Activated CD4-positive, alpha-beta T cell treated with anti-CD3 and anti-CD28 coated beads for 36 hours (primary cell): ENCODE measurements around the gene C1orf167. TPM values are rescaled to one million over a fixed set of nuclear protein-coding genes. Genes with fewer than 3 reads are reported as not detected.

Experiments used
- ATAC-seq: fragments of 200-7000 bp; cut with Tn5 transposase; one replicate; pipeline ENCODE4 v1.10.0; 2021; ENCODE audit warnings: mild to moderate bottlenecking, moderate library complexity
- CTCF ChIA-PET: fragments of 350-600 bp; sonication (Branson Sonifier 250); formaldehyde crosslinking; loops from one replicate; lab custom pipeline; 2021; ENCODE audit warnings: antibody characterized with exemption; lab: Charles Lee
- POLR2A ChIA-PET: fragments of 350-600 bp; sonication (Branson Sonifier 250); formaldehyde crosslinking; loops from one replicate; lab custom pipeline; 2021; ENCODE audit warnings: antibody characterized with exemption, inconsistent platforms; lab: Charles Lee
- DNase-seq: peaks from one replicate; pipeline ENCODE4 v3.0.0-alpha.2; 2020
- H3K27ac Mint-ChIP-seq: one replicate; pipeline ENCODE4 v1.8.0; 2021; ENCODE audit warnings: mixed read lengths
- H3K27me3 Mint-ChIP-seq: one replicate; pipeline ENCODE4 v1.8.0; 2021; ENCODE audit warnings: mixed read lengths
- H3K36me3 Mint-ChIP-seq: one replicate; pipeline ENCODE4 v1.8.0; 2021; ENCODE audit warnings: low read depth, mixed read lengths
- H3K4me1 Mint-ChIP-seq: one replicate; pipeline ENCODE4 v1.8.0; 2021; ENCODE audit warnings: mixed read lengths
- H3K4me3 Mint-ChIP-seq: one replicate; pipeline ENCODE4 v1.8.0; 2021; ENCODE audit warnings: mild to moderate bottlenecking, moderate library complexity, mixed read lengths
- H3K9me3 Mint-ChIP-seq: one replicate; pipeline ENCODE4 v1.8.0; 2021; ENCODE audit warnings: low read depth, mixed read lengths
- intact Hi-C, 2 experiments: fragments of 100-400 bp; cut with DNase I in 1 of 2; cut with micrococcal nuclease in 1 of 2; formaldehyde crosslinking; loops; one replicate each; pipeline versions ENCODE4 v1.14.2 to v1.15.1; 2022 to 2024; cut with DNase I, micrococcal nuclease
- total RNA-seq, 2 experiments: library from RNA; stranded (reverse); gene quantifications; one replicate each; pipeline ENCODE4 v1.2.3, GENCODE V29; 2021

Gene C1orf167
- total RNA-seq, 2 experiments from 2014 or later: not detected

GRCh38 chr1:11794446-11795237, 32.6 kb downstream of the C1orf167 start:
- Mint-ChIP-seq H3K27ac (no peak overlapping the region), H3K36me3 (peaks cover 14% of the 10 kb centered on the region), H3K4me1 (no peaks in the 10 kb centered on the region), H3K27me3 (no peaks in the 10 kb centered on the region), H3K4me3 (no peak overlapping the region), H3K9me3 (no peaks in the 10 kb centered on the region)
- ChIA-PET CTCF (interaction anchor here (1.1 kb wide), 1 partner anchor 18 kb away, joined by 3 read pairs; no protein-coding TSS in a partner anchor), POLR2A (no interaction called here)
- DNase-seq (no peak), ATAC-seq (no peak)
- intact Hi-C loops: no loop called here

DNA sequence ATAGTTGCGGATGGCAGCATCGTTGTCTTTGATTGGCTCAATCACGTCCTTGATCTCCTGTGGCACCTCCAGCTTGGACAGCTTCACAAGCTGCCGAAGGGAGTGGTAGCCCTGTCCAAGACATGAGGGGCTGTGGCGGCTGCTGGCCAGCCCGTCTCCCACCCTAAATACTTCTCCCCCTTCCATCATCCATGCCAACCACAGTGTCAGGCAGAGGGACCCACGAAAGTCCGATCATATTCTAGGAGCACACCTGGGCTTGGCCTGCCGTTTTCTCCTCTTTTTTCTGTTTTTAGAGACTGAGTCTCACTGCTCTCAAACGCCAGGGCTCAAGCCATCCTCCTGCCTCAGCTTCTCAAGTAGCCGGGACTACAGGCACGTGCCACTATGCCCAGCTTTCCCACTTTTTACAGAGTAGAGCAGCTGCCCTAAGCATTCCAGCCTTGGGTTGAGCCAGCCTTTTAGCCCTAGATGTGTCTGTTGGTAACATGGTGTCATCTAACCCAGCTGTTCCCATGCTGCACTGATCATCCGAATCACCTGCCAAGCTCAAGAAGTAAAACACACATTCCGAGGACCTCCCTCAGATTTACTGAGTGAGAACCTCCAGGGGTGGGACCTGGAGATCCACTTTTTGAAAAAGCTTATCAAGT, 33.4 kb downstream of the C1orf167 start:
- DNase-seq (no peak), ATAC-seq (no peak)
- H3K27ac Mint-ChIP-seq: no peak overlapping the region
- peaks cover 18% of the 10 kb centered on the region for H3K36me3 Mint-ChIP-seq
- H3K4me1 Mint-ChIP-seq: no peaks in the 10 kb centered on the region
- no peaks in the 10 kb centered on the region for H3K9me3 Mint-ChIP-seq
- no peaks in the 10 kb centered on the region for H3K27me3 Mint-ChIP-seq
- CTCF ChIA-PET: interaction anchor here (1.1 kb wide), 2 partner anchors 19 to 23 kb away, joined by 3 read pairs; no protein-coding TSS in a partner anchor
- POLR2A ChIA-PET: no interaction called here
- intact Hi-C loops: no loop called here
- H3K4me3 Mint-ChIP-seq: no peak overlapping the region

DNA sequence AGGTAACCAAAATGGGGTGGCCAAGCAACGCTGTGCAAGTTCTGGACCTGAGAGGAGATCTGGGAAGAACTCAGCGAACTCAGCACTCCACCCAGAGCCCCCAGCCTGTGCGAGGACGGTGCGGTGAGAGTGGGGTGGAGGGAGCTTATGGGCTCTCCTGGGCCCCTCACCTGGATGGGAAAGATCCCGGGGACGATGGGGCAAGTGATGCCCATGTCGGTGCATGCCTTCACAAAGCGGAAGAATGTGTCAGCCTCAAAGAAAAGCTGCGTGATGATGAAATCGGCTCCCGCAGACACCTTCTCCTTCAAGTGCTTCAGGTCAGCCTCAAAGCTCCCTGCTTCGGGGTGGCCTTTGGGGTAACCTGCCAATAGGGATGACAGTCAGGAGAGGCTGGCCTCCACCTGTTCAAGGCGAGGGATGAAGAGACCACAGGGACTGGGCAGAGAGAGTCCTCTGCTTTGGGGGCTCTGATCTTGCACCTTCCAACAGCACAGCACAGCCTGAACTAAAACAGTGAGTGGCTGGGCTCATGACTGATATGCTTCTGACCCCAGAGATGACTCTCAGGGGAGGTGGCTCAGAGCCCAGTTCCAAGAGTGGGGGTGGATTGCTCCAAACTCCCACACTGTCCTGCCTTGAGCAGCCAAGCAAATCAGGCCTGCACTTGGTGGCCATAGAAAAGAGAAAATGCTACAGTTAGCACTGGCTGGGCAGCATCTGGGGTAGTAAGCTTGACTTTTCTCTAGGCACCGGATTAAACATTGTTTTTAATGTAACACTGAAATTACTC, 34.2 kb downstream of the C1orf167 start:
- Mint-ChIP-seq H3K27me3 (no peaks in the 10 kb centered on the region), H3K9me3 (no peaks in the 10 kb centered on the region), H3K4me1 (no peaks in the 10 kb centered on the region), H3K36me3 (peaks cover 24% of the 10 kb centered on the region), H3K27ac (no peak overlapping the region), H3K4me3 (no peak overlapping the region)
- POLR2A ChIA-PET: no interaction called here
- intact Hi-C loops: no loop called here
- no peak for ATAC-seq
- CTCF ChIA-PET: interaction anchor here (1.1 kb wide), 2 partner anchors 20 to 22 kb away, joined by 3 read pairs; no protein-coding TSS in a partner anchor
- DNase-seq: no peak

DNA sequence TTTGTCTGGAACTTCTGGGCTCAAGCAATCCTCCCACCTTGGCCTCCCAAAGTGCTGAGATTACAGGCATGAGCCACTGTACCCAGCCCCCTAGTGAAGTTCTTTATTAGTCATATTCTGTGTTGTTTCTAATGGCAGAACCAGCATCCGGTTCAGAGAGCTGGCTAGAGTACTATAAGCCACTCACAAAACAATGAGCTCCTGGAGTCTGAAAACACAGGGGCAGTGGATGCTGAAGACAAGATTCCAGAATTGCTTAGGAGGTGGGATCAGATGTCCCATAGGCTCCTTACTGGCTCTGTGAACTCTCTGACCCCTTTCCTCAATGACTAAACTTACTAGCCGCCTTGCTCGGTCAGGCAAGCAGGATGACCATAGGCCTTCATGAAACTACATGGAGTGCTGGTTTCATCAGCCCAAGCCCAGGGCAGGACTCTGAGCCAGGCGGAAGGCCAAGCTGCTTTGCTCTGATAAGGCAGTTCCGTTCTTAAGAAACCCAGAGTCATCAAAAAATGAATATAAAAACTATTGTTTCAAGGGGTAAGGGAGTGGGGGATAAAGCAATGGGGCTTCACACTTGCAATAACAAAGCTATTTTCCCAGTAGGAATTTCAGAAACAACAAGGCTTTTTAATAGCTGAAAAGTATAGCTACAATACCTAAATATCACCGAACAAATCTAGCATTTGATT, 35.7 kb downstream of the C1orf167 start:
- no peak overlapping the region for H3K4me3 Mint-ChIP-seq
- intact Hi-C loops: no loop called here
- ChIA-PET POLR2A (interaction anchor here (0.7 kb wide), 1 partner anchor 128 kb away, joined by 3 read pairs; no protein-coding TSS in a partner anchor), CTCF (interaction anchor here (0.5 to 1.3 kb wide), 3 partner anchors 9 to 909 kb away, joined by 3 to 6 read pairs (median 4); partner anchors contain the start of genes CLCN6 and MTHFR)
- H3K27me3 Mint-ChIP-seq: no peaks in the 10 kb centered on the region
- no peak for ATAC-seq
- no peaks in the 10 kb centered on the region for H3K9me3 Mint-ChIP-seq
- H3K4me1 Mint-ChIP-seq: peaks cover 7% of the 10 kb centered on the region
- no peak for DNase-seq
- no peak overlapping the region for H3K27ac Mint-ChIP-seq
- H3K36me3 Mint-ChIP-seq: peaks cover 28% of the 10 kb centered on the region

DNA sequence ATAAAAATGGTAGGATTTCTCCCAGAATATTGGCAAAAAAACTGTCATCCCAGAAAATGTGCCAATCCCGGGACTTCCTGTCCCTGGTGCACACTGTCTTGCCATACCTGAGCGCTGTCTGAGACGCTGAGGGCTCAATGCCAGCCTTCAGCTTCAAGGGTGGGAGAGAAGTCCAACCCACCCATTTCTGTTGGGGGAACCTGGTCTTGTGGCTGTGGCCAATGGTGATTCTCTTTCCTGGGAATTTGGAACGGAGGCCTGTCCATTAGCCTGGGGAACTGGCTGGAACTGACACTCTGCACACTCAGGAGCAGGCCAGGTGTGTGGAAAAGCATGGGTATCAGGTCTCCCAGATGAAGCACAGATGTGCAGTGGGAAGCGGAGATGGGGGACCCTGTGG, 37.1 kb downstream of the C1orf167 start:
- CTCF ChIA-PET: interaction anchor here (1.2 kb wide), 1 partner anchor 14 kb away, joined by 4 read pairs; no protein-coding TSS in a partner anchor
- intact Hi-C loops: no loop called here

DNA sequence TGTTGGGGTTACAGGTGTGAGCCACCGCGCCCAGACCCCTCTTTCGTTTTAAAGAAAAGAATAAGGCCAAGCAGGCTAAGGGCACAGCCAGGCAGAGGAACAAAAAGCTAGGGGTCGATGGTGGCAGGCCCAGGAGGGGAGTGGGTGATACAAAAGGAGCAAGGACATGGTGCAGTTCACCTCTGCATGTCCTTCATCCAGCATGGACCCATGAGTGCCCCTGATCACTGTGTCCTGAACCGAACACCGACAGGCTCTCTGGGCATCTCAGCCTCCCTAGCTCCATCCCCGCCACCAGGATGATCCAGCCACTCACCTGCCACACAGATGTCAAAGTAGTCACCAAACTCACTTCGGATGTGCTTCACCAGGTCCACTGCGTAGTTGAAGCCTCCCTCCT, 37.9 kb downstream of the C1orf167 start:
- POLR2A ChIA-PET: no interaction called here

More for the DNA sequence above, 37.1 kb downstream of the C1orf167 start:
- DNase-seq (no peak), ATAC-seq (no peak)
- POLR2A ChIA-PET: no interaction called here
- Mint-ChIP-seq H3K4me3 (no peak overlapping the region), H3K9me3 (no peaks in the 10 kb centered on the region), H3K36me3 (peaks cover 30% of the 10 kb centered on the region), H3K27me3 (no peaks in the 10 kb centered on the region), H3K4me1 (peaks cover 21% of the 10 kb centered on the region), H3K27ac (no peak overlapping the region)

GRCh38 chr1:11800391-11800755, 38.4 kb downstream of the C1orf167 start:
- ChIA-PET POLR2A (no interaction called here), CTCF (no interaction called here)
- Mint-ChIP-seq H3K4me3 (no peak overlapping the region), H3K27me3 (no peaks in the 10 kb centered on the region), H3K36me3 (peaks cover 24% of the 10 kb centered on the region), H3K4me1 (peaks cover 33% of the 10 kb centered on the region), H3K27ac (no peak overlapping the region), H3K9me3 (no peaks in the 10 kb centered on the region)
- no peak for DNase-seq
- intact Hi-C loops: loop anchor here in 1 of 2 experiments (10.0 kb wide), 1 partner anchor 1326 kb away; the partner anchor contains the start of genes DFFA and PEX14
- ATAC-seq: no peak

More for the DNA sequence above, 37.9 kb downstream of the C1orf167 start:
- H3K4me1 Mint-ChIP-seq: peaks cover 29% of the 10 kb centered on the region
- ATAC-seq: no peak
- no peaks in the 10 kb centered on the region for H3K27me3 Mint-ChIP-seq
- H3K36me3 Mint-ChIP-seq: peaks cover 27% of the 10 kb centered on the region
- intact Hi-C loops: loop anchor here in 1 of 2 experiments (10.0 kb wide), 1 partner anchor 1325 kb away; the partner anchor contains the start of genes DFFA and PEX14
- no peaks in the 10 kb centered on the region for H3K9me3 Mint-ChIP-seq
- DNase-seq: no peak
- H3K4me3 Mint-ChIP-seq: no peak overlapping the region
- H3K27ac Mint-ChIP-seq: no peak overlapping the region
- CTCF ChIA-PET: no interaction called here

- POLR2A ChIA-PET: no interaction called here
- peaks cover 33% of the 10 kb centered on the region for H3K4me1 Mint-ChIP-seq
- H3K27ac Mint-ChIP-seq: no peak overlapping the region
- no peak overlapping the region for H3K4me3 Mint-ChIP-seq
- DNase-seq (no peak), ATAC-seq (no peak)
- H3K9me3 Mint-ChIP-seq: no peaks in the 10 kb centered on the region
- peaks cover 22% of the 10 kb centered on the region for H3K36me3 Mint-ChIP-seq
- CTCF ChIA-PET: no interaction called here
- H3K27me3 Mint-ChIP-seq: no peaks in the 10 kb centered on the region
- intact Hi-C loops: loop anchor here in 1 of 2 experiments (10.0 kb wide), 1 partner anchor 1326 kb away; the partner anchor contains the start of genes DFFA and PEX14
These were observed 38.9 kb downstream of the C1orf167 start for GRCh38 chr1:11800756-11801433.

GRCh38 chr1:11802616-11802972, 40.6 kb downstream of the C1orf167 start:
- peak overlapping the region; percentile 55 for H3K27ac Mint-ChIP-seq
- POLR2A ChIA-PET: interaction anchor here (1.0 to 1.8 kb wide), 2 partner anchors 72 to 106 kb away, joined by 3 to 21 read pairs; no protein-coding TSS in a partner anchor
- CTCF ChIA-PET: no interaction called here
- peak overlapping the region; percentile 67 for H3K4me3 Mint-ChIP-seq
- intact Hi-C loops: loop anchor here in 1 of 2 experiments (10.0 kb wide), 1 partner anchor 1328 kb away; the partner anchor contains the start of genes DFFA and PEX14
- DNase-seq: peak; percentile 20
- H3K4me1 Mint-ChIP-seq: peaks cover 43% of the 10 kb centered on the region
- H3K36me3 Mint-ChIP-seq: peaks cover 23% of the 10 kb centered on the region
- H3K9me3 Mint-ChIP-seq: no peaks in the 10 kb centered on the region
- ATAC-seq: no peak
- H3K27me3 Mint-ChIP-seq: no peaks in the 10 kb centered on the region
